Activated naive CD8-positive, alpha-beta T cell treated with anti-CD3 and anti-CD28 coated beads, Interleukin-2, amount 10 ng/mL, durations not matched to agents 7 days and 5 days (primary cell): ENCODE data around the gene TTL. TPM values are rescaled to one million over a fixed set of nuclear protein-coding genes. Genes with fewer than 3 reads are reported as not detected.

Experiments
- ATAC-seq: fragments of 150-1000 bp; cut with Tn5 transposase; one replicate; pipeline ENCODE4 v1.10.0; 2021; ENCODE audit warnings: low read depth, moderate library complexity
- POLR2A ChIA-PET: fragments of 350-600 bp; sonication (Branson Sonifier 250); formaldehyde crosslinking; loops from one replicate; lab custom pipeline; 2021; ENCODE audit warnings: antibody characterized with exemption; lab: Charles Lee
- DNase-seq: peaks from one replicate; pipeline ENCODE4 v3.0.0; 2021
- H3K27ac Mint-ChIP-seq: one replicate; pipeline ENCODE4 v1.8.0; 2022; ENCODE audit warnings: mild to moderate bottlenecking, mixed read lengths
- H3K27me3 Mint-ChIP-seq: one replicate; pipeline ENCODE4 v1.8.0; 2022; ENCODE audit warnings: mild to moderate bottlenecking, moderate library complexity, mixed read lengths
- H3K36me3 Mint-ChIP-seq: one replicate; pipeline ENCODE4 v1.8.0; 2021; ENCODE audit warnings: mild to moderate bottlenecking, mixed read lengths
- H3K4me1 Mint-ChIP-seq: one replicate; pipeline ENCODE4 v1.8.0; 2021; ENCODE audit warnings: mixed read lengths
- H3K4me3 Mint-ChIP-seq: one replicate; pipeline ENCODE4 v1.8.0; 2022; ENCODE audit warnings: mild to moderate bottlenecking, moderate library complexity, mixed read lengths
- H3K9me3 Mint-ChIP-seq: one replicate; pipeline ENCODE4 v1.8.0; 2021; ENCODE audit warnings: mixed read lengths
- total RNA-seq, 2 experiments: library from RNA; stranded (reverse); gene quantifications; one replicate each; pipeline ENCODE4 v1.2.3, GENCODE V29; 2021

Gene TTL
- total RNA-seq, 2 experiments from 2014 or later, result 22.9 to 24.5 TPM

GRCh38 chr2:112449854-112450253, 32.1 kb upstream of the TTL start:
- POLR2A ChIA-PET, result no interaction called here
- no peak for DNase-seq
- H3K27me3 Mint-ChIP-seq, result peaks cover 4% of the 10 kb centered on the region
- no peaks in the 10 kb centered on the region for H3K36me3 Mint-ChIP-seq
- H3K9me3 Mint-ChIP-seq, result no peaks in the 10 kb centered on the region
- no peak for ATAC-seq
- H3K27ac Mint-ChIP-seq, result no peak overlapping the region
- no peak overlapping the region for H3K4me3 Mint-ChIP-seq
- H3K4me1 Mint-ChIP-seq, result no peaks in the 10 kb centered on the region

DNA sequence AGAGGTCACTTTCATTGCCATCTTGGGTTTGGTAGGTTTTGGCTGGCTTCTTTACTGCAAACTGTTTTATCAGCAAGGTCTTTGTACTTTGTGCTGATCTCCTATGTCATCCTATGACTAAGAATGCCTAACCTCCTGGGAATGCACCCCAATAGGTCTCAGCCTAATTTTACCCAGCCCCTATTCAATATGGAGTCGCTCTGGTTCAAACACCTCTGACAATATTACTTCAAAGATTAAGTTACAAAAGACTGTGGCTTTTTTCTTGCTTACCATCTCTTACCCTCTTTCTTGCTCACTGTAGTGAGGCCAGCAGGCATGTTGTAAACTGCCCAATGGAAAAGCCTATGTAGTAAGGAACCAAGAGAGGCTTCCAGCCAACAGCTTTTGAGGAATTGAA, 30.6 kb upstream of the TTL start:
- Mint-ChIP-seq H3K36me3 (no peaks in the 10 kb centered on the region), H3K27me3 (peaks cover 2% of the 10 kb centered on the region), H3K9me3 (no peaks in the 10 kb centered on the region), H3K4me3 (no peak overlapping the region), H3K4me1 (no peaks in the 10 kb centered on the region), H3K27ac (no peak overlapping the region)
- DNase-seq (no peak), ATAC-seq (no peak)
- POLR2A ChIA-PET, result no interaction called here

DNA sequence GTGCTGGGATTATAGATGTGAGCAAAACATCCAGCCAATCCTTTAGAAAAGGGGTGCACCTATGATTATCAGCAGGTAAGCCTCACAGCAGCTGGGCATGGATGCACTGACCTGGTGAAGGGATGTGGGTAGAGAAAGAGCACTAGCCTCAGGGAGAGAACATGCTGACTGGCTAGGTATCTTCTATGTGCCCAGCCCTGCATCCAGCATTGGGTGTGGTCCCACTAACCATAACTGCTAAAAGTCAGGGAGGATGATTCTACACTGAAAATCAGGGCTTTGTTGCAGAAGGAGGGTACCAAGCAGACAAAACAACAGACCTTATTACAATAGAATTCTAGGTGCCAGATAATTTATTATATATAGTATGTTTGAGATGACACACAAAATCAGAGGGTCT, 27.4 kb upstream of the TTL start:
- DNase-seq, result no peak
- H3K27ac Mint-ChIP-seq, result no peak overlapping the region
- peaks cover 6% of the 10 kb centered on the region for H3K27me3 Mint-ChIP-seq
- no peak for ATAC-seq
- H3K36me3 Mint-ChIP-seq, result no peaks in the 10 kb centered on the region
- H3K4me1 Mint-ChIP-seq, result no peaks in the 10 kb centered on the region
- H3K9me3 Mint-ChIP-seq, result no peaks in the 10 kb centered on the region
- no peak overlapping the region for H3K4me3 Mint-ChIP-seq
- POLR2A ChIA-PET, result no interaction called here

- Mint-ChIP-seq H3K27ac (no peak overlapping the region), H3K36me3 (no peaks in the 10 kb centered on the region), H3K4me3 (no peak overlapping the region), H3K4me1 (no peaks in the 10 kb centered on the region), H3K27me3 (peaks cover 19% of the 10 kb centered on the region), H3K9me3 (no peaks in the 10 kb centered on the region)
- POLR2A ChIA-PET, result no interaction called here
- ATAC-seq (no peak), DNase-seq (no peak)
Observed at GRCh38 chr2:112459372-112459771, 22.6 kb upstream of the TTL start.

DNA sequence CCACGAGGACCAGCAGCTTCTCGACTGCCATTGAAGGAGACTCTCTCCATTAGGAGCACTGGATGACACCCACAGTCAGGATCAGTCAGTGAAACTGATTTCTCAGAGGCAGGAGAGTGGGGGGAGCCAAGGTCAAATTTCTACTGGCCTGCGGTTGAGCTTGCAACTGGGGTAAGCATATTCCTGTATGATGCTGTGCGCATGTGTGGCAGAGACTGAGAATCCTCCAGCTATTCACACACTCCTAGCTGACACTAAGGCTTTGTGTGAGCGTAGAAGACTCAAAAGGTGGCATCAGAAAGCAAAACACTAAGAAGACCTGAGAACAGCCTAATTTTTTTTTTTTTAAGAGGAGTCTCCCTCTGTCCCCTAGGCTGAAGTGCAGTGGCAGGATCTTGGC, 19.8 kb upstream of the TTL start:
- no peak overlapping the region for H3K27ac Mint-ChIP-seq
- H3K27me3 Mint-ChIP-seq, result peaks cover 19% of the 10 kb centered on the region
- H3K4me1 Mint-ChIP-seq, result no peaks in the 10 kb centered on the region
- H3K4me3 Mint-ChIP-seq, result no peak overlapping the region
- POLR2A ChIA-PET, result no interaction called here
- ATAC-seq (no peak), DNase-seq (no peak)
- no peaks in the 10 kb centered on the region for H3K36me3 Mint-ChIP-seq
- no peaks in the 10 kb centered on the region for H3K9me3 Mint-ChIP-seq

- no peak overlapping the region for H3K4me3 Mint-ChIP-seq
- no peak for ATAC-seq
- no peaks in the 10 kb centered on the region for H3K36me3 Mint-ChIP-seq
- H3K4me1 Mint-ChIP-seq, result no peaks in the 10 kb centered on the region
- no peak overlapping the region for H3K27ac Mint-ChIP-seq
- H3K27me3 Mint-ChIP-seq, result peaks cover 27% of the 10 kb centered on the region
- POLR2A ChIA-PET, result no interaction called here
- H3K9me3 Mint-ChIP-seq, result peaks cover 1% of the 10 kb centered on the region
- DNase-seq, result no peak
Observed at GRCh38 chr2:112463256-112463655, 18.7 kb upstream of the TTL start.

GRCh38 chr2:112465382-112465781, 16.6 kb upstream of the TTL start:
- DNase-seq (no peak), ATAC-seq (no peak)
- no peaks in the 10 kb centered on the region for H3K36me3 Mint-ChIP-seq
- H3K4me3 Mint-ChIP-seq, result no peak overlapping the region
- no peaks in the 10 kb centered on the region for H3K4me1 Mint-ChIP-seq
- POLR2A ChIA-PET, result no interaction called here
- H3K27me3 Mint-ChIP-seq, result peaks cover 30% of the 10 kb centered on the region
- H3K27ac Mint-ChIP-seq, result no peak overlapping the region
- H3K9me3 Mint-ChIP-seq, result peaks cover 1% of the 10 kb centered on the region

- ATAC-seq (no peak), DNase-seq (no peak)
- no peak overlapping the region for H3K27ac Mint-ChIP-seq
- no peaks in the 10 kb centered on the region for H3K9me3 Mint-ChIP-seq
- POLR2A ChIA-PET, result no interaction called here
- H3K4me1 Mint-ChIP-seq, result no peaks in the 10 kb centered on the region
- peaks cover 16% of the 10 kb centered on the region for H3K27me3 Mint-ChIP-seq
- no peak overlapping the region for H3K4me3 Mint-ChIP-seq
- H3K36me3 Mint-ChIP-seq, result no peaks in the 10 kb centered on the region
Observed at GRCh38 chr2:112472547-112473263, 9.3 kb upstream of the TTL start.

- no peak overlapping the region for H3K4me3 Mint-ChIP-seq
- DNase-seq (no peak), ATAC-seq (no peak)
- H3K4me1 Mint-ChIP-seq, result no peaks in the 10 kb centered on the region
- H3K27ac Mint-ChIP-seq, result no peak overlapping the region
- peaks cover 6% of the 10 kb centered on the region for H3K27me3 Mint-ChIP-seq
- no peaks in the 10 kb centered on the region for H3K9me3 Mint-ChIP-seq
- no peaks in the 10 kb centered on the region for H3K36me3 Mint-ChIP-seq
- POLR2A ChIA-PET, result no interaction called here
Observed at GRCh38 chr2:112474844-112475486, 7.0 kb upstream of the TTL start.

GRCh38 chr2:112476434-112476833, 5.5 kb upstream of the TTL start:
- POLR2A ChIA-PET, result interaction anchor here (0.7 kb wide), 1 partner anchor 1549 kb away, joined by 5 read pairs; no protein-coding TSS in a partner anchor
- H3K4me3 Mint-ChIP-seq, result no peak overlapping the region
- H3K27ac Mint-ChIP-seq, result no peak overlapping the region

GRCh38 chr2:112480530-112481049, 1.4 kb upstream of the TTL start:
- H3K27me3 Mint-ChIP-seq, result peaks cover 6% of the 10 kb centered on the region
- DNase-seq (no peak), ATAC-seq (no peak)
- POLR2A ChIA-PET, result interaction anchor here (0.9 to 1.8 kb wide), 3 partner anchors 64 to 104 kb away, joined by 3 to 5 read pairs (median 3); partner anchors contain the start of gene CHCHD5
- peaks cover 23% of the 10 kb centered on the region for H3K4me1 Mint-ChIP-seq
- H3K4me3 Mint-ChIP-seq, result peak overlapping the region; percentile 97
- no peaks in the 10 kb centered on the region for H3K9me3 Mint-ChIP-seq
- peak overlapping the region; percentile 80 for H3K27ac Mint-ChIP-seq
- peaks cover 6% of the 10 kb centered on the region for H3K36me3 Mint-ChIP-seq

More at GRCh38 chr2:112476434-112476833, 5.5 kb upstream of the TTL start:
- Mint-ChIP-seq H3K4me1 (peaks cover 9% of the 10 kb centered on the region), H3K9me3 (no peaks in the 10 kb centered on the region), H3K36me3 (no peaks in the 10 kb centered on the region), H3K27me3 (peaks cover 6% of the 10 kb centered on the region)
- ATAC-seq, result no peak
- no peak for DNase-seq

DNA sequence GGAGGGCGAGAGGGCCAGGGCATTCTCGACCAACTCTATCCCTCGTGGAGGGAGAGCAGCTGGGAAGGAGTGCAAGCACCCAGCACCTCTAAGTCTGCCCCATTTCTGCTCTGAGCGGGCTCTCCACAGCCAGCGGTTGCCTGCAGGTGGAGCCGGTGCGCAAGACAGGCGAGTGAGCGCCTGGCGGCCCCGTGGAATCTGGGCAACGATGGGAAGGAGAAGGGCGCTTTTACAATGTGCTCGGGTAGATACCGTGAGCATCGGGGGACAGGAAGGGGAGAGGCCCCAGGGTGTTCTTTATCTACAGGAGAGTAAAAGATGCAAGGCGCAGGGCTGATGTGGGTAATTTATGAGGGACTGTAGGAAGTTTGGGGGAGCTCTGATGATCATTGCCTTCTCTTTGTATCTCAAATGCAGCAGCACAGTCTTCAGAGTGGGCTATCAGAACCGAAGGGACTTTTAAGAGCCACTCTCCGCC, 867 bp upstream of the TTL start:
- DNase-seq (peak; percentile 87), ATAC-seq (peak; percentile 86)
- no peaks in the 10 kb centered on the region for H3K9me3 Mint-ChIP-seq
- H3K4me3 Mint-ChIP-seq, result peak overlapping the region; percentile 97
- peak overlapping the region; percentile 89 for H3K27ac Mint-ChIP-seq
- peaks cover 24% of the 10 kb centered on the region for H3K4me1 Mint-ChIP-seq
- POLR2A ChIA-PET, result interaction anchor here (0.9 to 1.8 kb wide), 3 partner anchors 63 to 104 kb away, joined by 3 to 5 read pairs (median 3); partner anchors contain the start of gene CHCHD5
- H3K36me3 Mint-ChIP-seq, result peaks cover 8% of the 10 kb centered on the region
- H3K27me3 Mint-ChIP-seq, result peaks cover 6% of the 10 kb centered on the region

- POLR2A ChIA-PET, result interaction anchor here (0.6 to 0.9 kb wide), 2 partner anchors 95 to 311 kb away, joined by 3 to 4 read pairs; no protein-coding TSS in a partner anchor
- peak overlapping the region; percentile 96 for H3K4me3 Mint-ChIP-seq
- peak overlapping the region; percentile 84 for H3K27ac Mint-ChIP-seq
- peaks cover 4% of the 10 kb centered on the region for H3K27me3 Mint-ChIP-seq
- DNase-seq (peak; percentile 59), ATAC-seq (peak; percentile 24)
- H3K36me3 Mint-ChIP-seq, result peaks cover 12% of the 10 kb centered on the region
- no peaks in the 10 kb centered on the region for H3K9me3 Mint-ChIP-seq
- H3K4me1 Mint-ChIP-seq, result peaks cover 28% of the 10 kb centered on the region
Observed at GRCh38 chr2:112482309-112483041, 519 bp downstream of the TTL start.
